Testis (tissue), 3 donors: ENCODE measurements around the gene PIEZO1. TPM values are rescaled to one million over a fixed set of nuclear protein-coding genes. Genes with fewer than 3 reads are reported as not detected.

ENCODE experiments used
- DNase-seq: peaks from one replicate; pipeline ENCODE4 v3.0.0-alpha.2; 2019
- H3K27ac ChIP-seq, 2 donors: fragments of 200-600 bp; sonication (generic); one replicate each; pipeline ENCODE4 v1.5.1; 2019
- H3K27me3 ChIP-seq: fragments of 200-600 bp; sonication (generic); one replicate; pipeline ENCODE4 v1.5.1; 2019
- H3K36me3 ChIP-seq: fragments of 200-600 bp; sonication (generic); one replicate; pipeline ENCODE4 v1.5.1; 2017; ENCODE audit warnings: low read depth; ENCODE audit errors: missing control alignments
- H3K4me1 ChIP-seq: fragments of 200-600 bp; sonication (generic); one replicate; pipeline ENCODE4 v1.5.1; 2019
- H3K4me3 ChIP-seq, 2 donors: fragments of 200-600 bp; sonication (generic); one replicate each; pipeline ENCODE4 v1.5.1; 2017 to 2019
- H3K9me3 ChIP-seq: fragments of 200-600 bp; sonication (generic); one replicate; pipeline ENCODE4 v1.5.1; 2017
- CTCF ChIP-seq, 3 experiments: fragments of 450-650 bp in 2 of 3; fragments of 200-600 bp in 1 of 3; sonication (generic) in 1 of 3; IDR thresholded peaks; one replicate each; pipeline ENCODE4 v1.5.1; 2016 to 2019; ENCODE audit warnings: antibody characterized with exemption in 3 of 3, mild to moderate bottlenecking in 2 of 3, moderate library complexity in 1 of 3
- POLR2A ChIP-seq: fragments of 450-650 bp; IDR thresholded peaks from one replicate; pipeline ENCODE4 v1.6.1; 2017; ENCODE audit warnings: antibody characterized with exemption, mild to moderate bottlenecking, moderate library complexity
- WGBS, 2 donors: methylation state at CpG; one replicate each; pipeline ENCODE4 v1.1.5; 2018; 5-methylcytosine and 5-hydroxymethylcytosine counted together
- intact Hi-C: fragments of 100-400 bp; cut with DNase I; formaldehyde crosslinking; loops from one replicate; pipeline ENCODE4 v1.15.1; 2023; ENCODE audit warnings: low total_unique reads
- polyA plus RNA-seq: library from polyadenylated mRNA; stranded (reverse); fragments of 350-450 nt; fragmentation: Illumina TruSeq; extraction: RNeasy Lipid Tissue Mini Kit (QIAGEN cat#74804); gene quantifications from one replicate; pipeline ENCODE4 v1.2.3, GENCODE V29; 2014; ENCODE audit warnings: low read depth, low replicate concordance; ENCODE audit not compliant: insufficient read depth
- total RNA-seq, 2 donors: library from RNA; depleted of rRNA; stranded (reverse); fragments of >200 nt; gene quantifications; one replicate each; pipeline ENCODE4 v1.2.3, GENCODE V29; 2016

PIEZO1 gene
- total and polyA plus RNA-seq, 3 donors from 2014 or later: 24.2 to 44.5 (median 40.7) TPM

- Histone ChIP-seq H3K27me3 (no peaks in the 10 kb centered on the region), H3K9me3 (no peaks in the 10 kb centered on the region), H3K36me3 (no peaks in the 10 kb centered on the region), H3K4me3 (no peak overlapping the region), H3K27ac (no peak overlapping the region), H3K4me1 (peaks cover 2% of the 10 kb centered on the region)
- 80 to 85% methylated on average over 2 to 10 of the region's 10 CpGs for WGBS, 2 donors
- no peak for DNase-seq
- TF ChIP-seq POLR2A (no peak), CTCF (IDR thresholded peaks at IDR 0.05) (no peak)
- intact Hi-C loops: no loop called here
These were observed 22.1 kb downstream of the PIEZO1 start for GRCh38 chr16:88762941-88763340.

GRCh38 chr16:88762258-88762870 lies 22.7 kb downstream of the PIEZO1 start:
- H3K4me1 ChIP-seq: no peaks in the 10 kb centered on the region
- intact Hi-C loops: no loop called here
- no peak for DNase-seq
- WGBS, 2 donors: 82 to 84% methylated on average over 9 to 16 of the region's 16 CpGs
- H3K36me3 ChIP-seq: no peaks in the 10 kb centered on the region
- H3K4me3 ChIP-seq: no peak overlapping the region
- H3K27me3 ChIP-seq: no peaks in the 10 kb centered on the region
- no peaks in the 10 kb centered on the region for H3K9me3 ChIP-seq
- no peak overlapping the region for H3K27ac ChIP-seq
- TF ChIP-seq POLR2A: no peak
- no peak for TF ChIP-seq CTCF (IDR thresholded peaks at IDR 0.05)

- no peaks in the 10 kb centered on the region for H3K27me3 ChIP-seq
- H3K9me3 ChIP-seq: no peaks in the 10 kb centered on the region
- WGBS, 2 donors: 76% methylated on average over 10 of the region's 10 CpGs; no CpG with 5 or more reads in 1 of the 2 donors
- H3K4me3 ChIP-seq: no peak overlapping the region
- H3K36me3 ChIP-seq: no peaks in the 10 kb centered on the region
- TF ChIP-seq POLR2A (no peak), CTCF (IDR thresholded peaks at IDR 0.05) (no peak)
- intact Hi-C loops: no loop called here
- no peak for DNase-seq
- no peaks in the 10 kb centered on the region for H3K4me1 ChIP-seq
- H3K27ac ChIP-seq: no peak overlapping the region
These were observed 23.2 kb downstream of the PIEZO1 start for GRCh38 chr16:88761830-88762229.

GRCh38 chr16:88761143-88761534 lies 23.9 kb downstream of the PIEZO1 start:
- H3K36me3 ChIP-seq: no peaks in the 10 kb centered on the region
- no peak overlapping the region for H3K27ac ChIP-seq
- intact Hi-C loops: no loop called here
- no peak for TF ChIP-seq POLR2A
- TF ChIP-seq CTCF (IDR thresholded peaks at IDR 0.05): no peak
- WGBS, 2 donors: 88 to 100% methylated on average over 1 to 11 of the region's 11 CpGs
- DNase-seq: no peak
- H3K27me3 ChIP-seq: no peaks in the 10 kb centered on the region
- H3K4me3 ChIP-seq: no peak overlapping the region
- no peaks in the 10 kb centered on the region for H3K9me3 ChIP-seq
- no peaks in the 10 kb centered on the region for H3K4me1 ChIP-seq
